CD4-positive, alpha-beta T cell treated with Interleukin-15 for 1 hour (primary cell): ENCODE measurements around the gene TROAP.
A peak's percentile ranks its signal among the peaks of the same experiment; 100 is the strongest.
"Not testable (repeated sequence)": the region's sequence is repeated elsewhere in the genome, so short reads cannot be mapped to it uniquely, and the experiment has no call there.

Experiments
- DNase-seq: peaks from one replicate; pipeline ENCODE4 v3.0.0-alpha.2; 2020

Gene TROAP

DNA sequence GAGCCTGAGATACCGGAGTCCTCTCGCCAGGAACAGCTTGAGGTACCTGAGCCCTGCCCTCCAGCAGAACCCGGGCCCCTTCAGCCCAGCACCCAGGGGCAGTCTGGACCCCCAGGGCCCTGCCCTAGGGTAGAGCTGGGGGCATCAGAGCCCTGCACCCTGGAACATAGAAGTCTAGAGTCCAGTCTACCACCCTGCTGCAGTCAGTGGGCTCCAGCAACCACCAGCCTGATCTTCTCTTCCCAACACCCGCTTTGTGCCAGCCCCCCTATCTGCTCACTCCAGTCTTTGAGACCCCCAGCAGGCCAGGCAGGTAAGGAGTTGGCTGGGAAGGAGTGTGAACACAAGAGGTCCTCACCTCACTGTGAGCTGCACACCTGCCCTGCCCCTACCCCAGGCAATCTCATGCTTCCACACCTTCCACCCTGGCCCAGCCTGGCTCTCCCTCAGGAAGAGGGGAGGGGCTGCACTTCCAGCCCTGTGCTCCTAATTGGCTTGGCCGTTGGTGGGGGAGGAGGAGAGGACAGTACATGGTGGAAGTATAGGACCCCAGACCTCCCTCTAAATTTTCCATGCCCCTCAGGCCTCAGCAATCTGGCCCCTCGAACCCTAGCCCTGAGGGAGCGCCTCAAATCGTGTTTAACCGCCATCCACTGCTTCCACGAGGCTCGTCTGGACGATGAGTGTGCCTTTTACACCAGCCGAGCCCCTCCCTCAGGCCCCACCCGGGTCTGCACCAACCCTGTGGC, 7.8 kb downstream of the TROAP start:
- DNase-seq, result no peak

DNA sequence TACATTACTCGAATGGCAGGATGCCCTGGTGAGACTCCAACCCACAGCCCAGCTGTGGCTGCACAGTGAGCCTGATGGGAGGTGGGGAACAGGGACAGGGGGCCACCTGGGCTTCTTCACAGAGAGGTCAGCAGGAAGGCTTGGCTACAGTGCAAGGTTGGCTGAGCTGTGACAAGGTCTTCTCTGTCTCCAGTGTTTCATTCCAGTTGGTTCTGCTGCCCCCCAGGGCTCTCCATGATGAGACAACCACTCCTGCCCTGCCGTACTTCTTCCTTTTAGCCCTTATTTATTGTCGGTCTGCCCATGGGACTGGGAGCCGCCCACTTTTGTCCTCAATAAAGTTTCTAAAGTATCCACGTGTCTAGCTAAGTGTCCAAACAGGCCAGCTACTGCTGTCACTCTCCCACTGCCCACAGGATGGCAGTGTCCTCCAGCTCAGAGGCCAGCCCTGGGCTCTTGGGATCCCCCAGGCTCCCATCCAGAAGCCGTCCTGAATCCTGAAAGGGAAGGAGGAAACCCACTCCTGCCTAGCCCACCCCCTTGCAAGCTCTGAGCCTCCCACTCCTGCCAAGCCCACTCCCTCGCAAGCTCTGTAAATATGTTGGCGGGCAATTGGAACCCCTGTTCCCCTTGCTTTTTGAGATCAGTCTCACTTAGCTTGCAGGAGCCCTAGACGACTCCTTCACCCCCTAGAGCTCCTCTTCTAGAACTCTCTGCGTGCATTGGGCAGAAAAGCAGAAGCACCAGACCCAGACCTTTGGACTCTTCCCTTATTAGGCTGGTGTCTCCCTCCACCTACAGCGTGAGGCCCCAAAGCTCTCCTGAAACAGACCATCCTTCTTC, 8.5 kb downstream of the TROAP start:
- no peak for DNase-seq

GRCh38 chr12:49332441-49332861, 9.4 kb downstream of the TROAP start:
- DNase-seq, result no peak

DNA sequence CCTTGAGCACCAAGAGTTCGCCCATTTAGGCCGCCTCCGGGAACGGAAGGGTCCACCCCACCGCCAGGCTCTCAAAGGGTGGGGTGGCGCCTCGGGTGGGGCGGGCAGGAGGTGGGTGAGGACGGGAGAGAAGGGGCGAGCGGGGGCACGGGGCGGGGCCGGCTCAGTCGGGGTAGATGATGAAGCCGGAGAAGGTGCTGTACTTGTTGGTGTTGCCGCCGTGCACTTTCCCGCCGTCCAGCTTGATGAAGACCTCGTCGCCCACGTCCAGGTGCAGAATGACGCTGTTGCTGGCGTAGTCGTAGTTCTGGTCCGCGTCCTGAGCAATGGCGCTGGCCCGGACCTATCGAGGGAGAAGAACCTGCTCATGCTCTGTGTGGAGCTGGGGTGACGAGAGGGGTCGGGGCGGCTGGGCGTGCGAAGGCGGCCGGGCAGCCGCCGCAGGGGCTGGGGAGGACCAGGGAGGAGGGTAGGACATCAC, 9.9 kb downstream of the TROAP start:
- no peak for DNase-seq

DNA sequence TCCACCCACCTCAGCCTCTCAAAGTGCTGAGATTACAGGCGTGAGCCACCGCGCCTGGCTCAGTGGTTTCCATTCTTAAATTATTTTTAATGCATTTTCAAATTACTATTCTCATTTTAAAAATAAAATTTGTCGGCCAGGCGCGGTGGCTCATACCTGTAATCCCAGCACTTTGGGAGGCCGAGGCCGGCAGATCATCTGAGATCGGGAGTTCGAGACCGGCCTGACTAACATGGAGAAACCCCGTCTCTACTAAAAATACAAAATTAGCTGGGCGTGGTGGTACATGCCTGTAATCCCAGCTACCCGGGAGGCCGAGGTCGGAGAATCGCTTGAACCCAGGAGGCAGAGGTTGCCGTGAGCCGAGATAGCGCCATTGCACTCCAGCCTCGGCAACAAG, 10.7 kb downstream of the TROAP start:
- not testable (repeated sequence) for DNase-seq

GRCh38 chr12:49334226-49334625, 11.2 kb downstream of the TROAP start:
- no peak for DNase-seq

GRCh38 chr12:49334681-49335080, 11.6 kb downstream of the TROAP start:
- no peak for DNase-seq

GRCh38 chr12:49335118-49335954, 12.3 kb downstream of the TROAP start:
- DNase-seq, result no peak

DNA sequence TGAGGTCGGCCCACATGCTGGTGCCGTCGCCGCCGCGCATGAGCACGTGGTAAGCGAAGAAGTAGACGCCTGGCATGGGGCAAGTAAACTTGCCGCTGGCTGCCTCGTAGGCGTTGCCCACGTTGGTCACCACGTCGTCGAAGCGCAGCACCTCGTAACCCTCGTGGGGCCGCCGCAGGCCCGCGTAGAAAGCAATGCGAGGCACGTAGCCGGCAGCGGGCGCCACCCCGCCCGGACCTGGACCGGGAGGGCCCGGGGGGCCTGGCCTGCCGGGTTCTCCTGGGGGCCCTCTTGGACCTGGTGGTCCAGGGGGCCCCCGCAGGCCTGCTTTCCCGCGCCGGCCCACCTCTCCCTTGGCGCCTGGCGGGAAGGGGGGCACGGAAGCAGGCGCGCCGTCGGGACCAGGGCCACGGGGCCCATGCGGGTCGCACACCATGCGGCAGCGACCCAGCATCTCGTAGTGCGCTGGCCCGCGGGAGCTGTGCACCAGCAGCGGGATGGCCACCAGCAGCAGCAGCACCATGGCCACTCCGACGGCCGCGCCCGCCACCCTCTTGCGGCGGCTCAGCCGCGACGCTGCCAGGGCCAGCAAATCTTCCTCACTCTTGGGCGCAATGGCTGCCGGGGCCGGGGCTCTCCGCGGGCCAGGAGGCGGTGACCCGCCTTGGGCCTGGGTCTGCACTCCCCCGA, 13.0 kb downstream of the TROAP start:
- no peak for DNase-seq

DNA sequence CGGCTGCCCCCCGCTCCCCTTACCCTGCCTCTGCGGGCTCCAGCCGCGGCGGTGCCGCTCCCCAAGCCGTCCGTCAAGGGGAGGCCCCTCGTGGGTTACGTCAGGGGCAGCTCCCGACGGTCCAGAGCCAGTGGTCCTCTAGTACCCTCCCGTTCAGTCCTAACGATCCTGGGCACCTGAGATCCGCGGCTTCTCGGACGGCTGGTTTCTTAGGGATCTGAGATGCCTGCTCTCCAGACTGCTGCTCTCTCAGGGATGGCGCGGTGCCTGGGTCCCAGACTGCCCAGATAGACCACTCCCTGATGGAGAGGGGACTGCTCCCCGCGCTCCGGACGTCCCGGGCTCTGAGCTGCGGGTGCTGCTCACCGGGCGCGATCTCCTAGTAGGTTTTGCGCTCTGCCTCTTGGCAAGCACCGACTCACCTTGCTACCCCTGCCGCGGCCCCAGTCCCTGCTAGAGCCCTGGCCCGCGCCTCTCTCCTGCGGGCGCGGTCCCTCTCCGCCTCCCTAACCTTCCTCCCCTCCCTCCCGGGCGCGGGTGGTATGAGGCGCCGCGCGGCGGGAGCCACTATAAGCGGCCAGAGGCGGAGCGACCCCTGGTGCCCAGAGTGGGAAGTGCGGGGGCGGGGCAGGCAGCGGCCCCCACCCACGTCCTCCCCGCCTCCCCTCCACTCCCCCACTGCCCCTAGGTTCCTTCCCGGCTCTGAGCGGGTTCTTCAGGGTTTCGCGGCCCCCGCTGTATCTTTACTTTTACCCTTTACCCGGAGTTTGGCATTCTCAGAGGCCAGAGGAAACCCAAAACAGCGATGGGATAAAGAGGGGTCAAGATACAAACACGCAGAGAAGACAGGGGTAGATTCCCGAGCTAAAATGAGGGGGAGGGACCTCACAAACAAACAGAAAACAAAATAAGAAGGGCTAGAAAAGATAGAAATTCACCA, 13.9 kb downstream of the TROAP start, which contains the start of gene C1QL4:
Gene C1QL4 (minus strand): TSS at position 544 of the 940 bp plus-strand sequence. CDS start 711 bp downstream, outside the sequence.
- peak; percentile 83 for DNase-seq

- DNase-seq, result no peak
Observed at GRCh38 chr12:49338830-49339463, 15.9 kb downstream of the TROAP start.

- DNase-seq, result no peak
Observed at GRCh38 chr12:49339464-49339861, 16.4 kb downstream of the TROAP start.

- no peak for DNase-seq
Observed at GRCh38 chr12:49340095-49340870, 17.2 kb downstream of the TROAP start.

- DNase-seq, result no peak
Observed at GRCh38 chr12:49340971-49341776, 18.1 kb downstream of the TROAP start.

GRCh38 chr12:49341777-49342065, 18.7 kb downstream of the TROAP start:
- no peak for DNase-seq

- peak; percentile 80 for DNase-seq
Observed at GRCh38 chr12:49342066-49342913, 19.2 kb downstream of the TROAP start.

- no peak for DNase-seq
Observed at GRCh38 chr12:49342914-49343731, 20.1 kb downstream of the TROAP start.
